Rectal smooth muscle tissue (tissue), 1 donor: ENCODE data around the gene PLD3.
"Not testable (repeated sequence)": the region's sequence is repeated elsewhere in the genome, so short reads cannot be mapped to it uniquely, and the experiment has no call there.

ENCODE experiments used
- H3K27ac ChIP-seq: one replicate; pipeline ENCODE4 v1.7.0; 2013; ENCODE audit warnings: low read depth, low read length, inconsistent platforms
- H3K27me3 ChIP-seq: one replicate; pipeline ENCODE4 v1.7.0; 2013; ENCODE audit warnings: low read length; ENCODE audit not compliant: control insufficient read depth, insufficient read depth
- H3K36me3 ChIP-seq: one replicate; pipeline ENCODE4 v1.7.0; 2013; ENCODE audit warnings: low read length; ENCODE audit not compliant: control insufficient read depth, insufficient read depth
- H3K4me1 ChIP-seq: one replicate; pipeline ENCODE4 v1.7.0; 2013; ENCODE audit warnings: low read length; ENCODE audit not compliant: control insufficient read depth, insufficient read depth
- H3K4me3 ChIP-seq: one replicate; pipeline ENCODE4 v1.7.0; 2013; ENCODE audit warnings: low read length
- H3K9ac ChIP-seq: one replicate; pipeline ENCODE4 v1.7.0; 2013; ENCODE audit warnings: low read length

PLD3 gene

DNA sequence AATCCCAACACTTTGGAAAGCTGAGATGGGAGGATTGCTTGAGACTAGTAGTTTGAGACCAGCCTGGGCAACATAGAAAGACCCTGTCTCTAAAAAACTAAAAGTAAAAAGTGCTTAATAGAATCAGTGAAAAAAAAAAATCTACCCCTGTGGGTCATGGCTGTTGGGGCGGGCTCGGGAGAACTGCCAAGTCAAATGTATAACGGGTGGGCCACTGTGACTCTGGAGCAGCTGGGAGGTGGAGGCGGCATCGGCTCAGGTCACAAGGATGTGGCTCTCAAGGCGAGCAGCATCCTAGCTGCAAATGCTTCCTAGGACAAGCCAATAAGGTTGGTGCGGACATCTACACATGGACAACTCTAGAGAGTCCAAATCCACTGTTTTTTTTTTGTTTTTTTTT is 31.2 kb upstream of the PLD3 start:
- H3K27me3 ChIP-seq, result no peaks in the 10 kb centered on the region
- no peak overlapping the region for H3K9ac ChIP-seq
- peaks cover 5% of the 10 kb centered on the region for H3K36me3 ChIP-seq
- no peak overlapping the region for H3K4me3 ChIP-seq
- H3K4me1 ChIP-seq, result no peaks in the 10 kb centered on the region
- no peak overlapping the region for H3K27ac ChIP-seq

- H3K36me3 ChIP-seq, result peaks cover 13% of the 10 kb centered on the region
- H3K4me1 ChIP-seq, result no peaks in the 10 kb centered on the region
- no peak overlapping the region for H3K9ac ChIP-seq
- H3K27me3 ChIP-seq, result no peaks in the 10 kb centered on the region
- no peak overlapping the region for H3K27ac ChIP-seq
- no peak overlapping the region for H3K4me3 ChIP-seq
These were observed 27.9 kb upstream of the PLD3 start for GRCh38 chr19:40320558-40320935.

DNA sequence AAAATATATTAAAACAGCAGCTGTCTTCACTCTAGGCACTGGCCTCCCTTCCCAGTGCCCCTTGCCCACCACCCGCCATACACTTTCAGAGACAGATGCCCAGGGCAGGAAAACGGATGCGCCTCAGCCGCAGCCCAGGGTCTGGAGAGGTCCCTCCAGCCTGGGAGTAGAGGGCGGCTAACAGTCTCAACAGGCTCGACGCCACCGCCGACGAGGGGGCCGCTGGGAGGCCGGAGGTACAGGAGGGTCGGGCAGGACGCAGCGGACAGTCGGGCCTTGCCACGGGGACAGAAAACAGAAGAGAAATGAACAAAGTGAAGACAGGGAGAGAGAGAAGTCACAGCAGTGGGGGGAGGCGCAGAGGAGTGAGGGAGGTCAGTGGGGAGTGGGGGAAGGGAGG is 27.4 kb upstream of the PLD3 start:
- H3K27me3 ChIP-seq, result no peaks in the 10 kb centered on the region
- no peak overlapping the region for H3K27ac ChIP-seq
- H3K4me1 ChIP-seq, result no peaks in the 10 kb centered on the region
- peaks cover 18% of the 10 kb centered on the region for H3K36me3 ChIP-seq
- no peak overlapping the region for H3K9ac ChIP-seq
- no peak overlapping the region for H3K4me3 ChIP-seq

- Histone ChIP-seq H3K4me3 (no peak overlapping the region), H3K36me3 (peaks cover 19% of the 10 kb centered on the region), H3K4me1 (no peaks in the 10 kb centered on the region), H3K27me3 (no peaks in the 10 kb centered on the region), H3K9ac (no peak overlapping the region), H3K27ac (no peak overlapping the region)
These were observed 26.8 kb upstream of the PLD3 start for GRCh38 chr19:40321566-40322270.

GRCh38 chr19:40322271-40322610 is 26.3 kb upstream of the PLD3 start:
- Histone ChIP-seq H3K36me3 (peaks cover 19% of the 10 kb centered on the region), H3K4me3 (no peak overlapping the region), H3K27ac (no peak overlapping the region), H3K27me3 (no peaks in the 10 kb centered on the region), H3K4me1 (no peaks in the 10 kb centered on the region), H3K9ac (no peak overlapping the region)

DNA sequence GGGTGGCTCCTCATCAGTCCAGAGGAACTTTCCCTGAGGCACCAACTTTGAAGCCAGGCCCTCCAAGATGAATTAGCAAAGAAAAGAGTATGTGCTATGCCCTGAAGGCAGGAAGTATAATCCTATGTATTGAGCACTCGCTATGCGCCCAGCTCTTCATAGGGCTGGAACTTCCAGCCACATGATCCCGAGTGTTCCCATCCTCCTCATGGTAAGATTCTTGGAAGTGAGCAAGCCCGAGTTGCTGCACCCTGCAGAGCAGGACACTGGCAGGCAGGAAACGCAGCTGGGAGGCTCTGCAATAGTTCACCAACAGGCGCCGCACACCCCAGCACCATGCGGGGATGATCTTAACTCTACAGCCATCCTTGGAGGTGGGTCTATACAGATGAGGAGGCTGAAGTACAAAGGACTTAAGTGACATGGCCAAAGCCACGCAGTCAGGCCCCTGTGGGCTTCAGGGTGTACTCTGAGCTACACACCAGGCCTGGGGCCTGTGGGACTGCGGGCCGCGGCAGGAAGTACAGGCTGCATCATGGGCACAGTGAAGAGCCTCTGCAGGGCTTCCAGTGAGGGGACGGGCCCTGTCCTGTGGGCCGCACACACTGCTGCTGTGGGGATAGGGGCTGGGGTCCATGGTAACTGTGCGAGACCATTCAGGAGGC is 25.4 kb upstream of the PLD3 start:
- H3K36me3 ChIP-seq, result peaks cover 26% of the 10 kb centered on the region
- no peak overlapping the region for H3K9ac ChIP-seq
- no peaks in the 10 kb centered on the region for H3K4me1 ChIP-seq
- no peak overlapping the region for H3K4me3 ChIP-seq
- no peak overlapping the region for H3K27ac ChIP-seq
- H3K27me3 ChIP-seq, result no peaks in the 10 kb centered on the region

GRCh38 chr19:40323705-40324104 is 24.8 kb upstream of the PLD3 start:
- H3K4me3 ChIP-seq, result no peak overlapping the region
- H3K4me1 ChIP-seq, result no peaks in the 10 kb centered on the region
- no peak overlapping the region for H3K9ac ChIP-seq
- no peaks in the 10 kb centered on the region for H3K27me3 ChIP-seq
- H3K27ac ChIP-seq, result no peak overlapping the region
- peaks cover 32% of the 10 kb centered on the region for H3K36me3 ChIP-seq

GRCh38 chr19:40326201-40326600 is 22.3 kb upstream of the PLD3 start:
- Histone ChIP-seq H3K27ac (no peak overlapping the region), H3K27me3 (no peaks in the 10 kb centered on the region), H3K36me3 (peaks cover 38% of the 10 kb centered on the region), H3K9ac (no peak overlapping the region), H3K4me3 (no peak overlapping the region), H3K4me1 (no peaks in the 10 kb centered on the region)

DNA sequence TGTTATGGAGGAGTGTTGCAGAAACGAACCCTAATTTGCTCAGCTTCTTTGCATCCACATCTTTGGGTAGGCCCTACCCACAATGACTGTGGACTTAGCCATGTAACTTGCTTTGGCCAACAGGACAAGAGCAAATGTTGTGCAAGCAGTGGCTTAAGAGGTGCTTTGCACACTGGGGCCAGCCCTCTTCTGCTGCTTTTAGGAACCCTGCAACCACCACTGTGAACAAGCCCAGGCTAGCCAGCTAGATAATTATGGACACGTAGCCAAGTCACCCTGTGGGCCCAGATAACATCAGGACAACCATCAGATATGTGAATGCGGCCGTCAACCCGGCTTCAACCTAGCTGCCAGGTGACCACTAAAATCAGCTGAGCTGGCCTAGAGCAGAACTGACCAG is 17.4 kb upstream of the PLD3 start:
- no peak overlapping the region for H3K4me3 ChIP-seq
- no peak overlapping the region for H3K27ac ChIP-seq
- no peaks in the 10 kb centered on the region for H3K4me1 ChIP-seq
- no peaks in the 10 kb centered on the region for H3K27me3 ChIP-seq
- no peak overlapping the region for H3K9ac ChIP-seq
- H3K36me3 ChIP-seq, result peaks cover 32% of the 10 kb centered on the region

DNA sequence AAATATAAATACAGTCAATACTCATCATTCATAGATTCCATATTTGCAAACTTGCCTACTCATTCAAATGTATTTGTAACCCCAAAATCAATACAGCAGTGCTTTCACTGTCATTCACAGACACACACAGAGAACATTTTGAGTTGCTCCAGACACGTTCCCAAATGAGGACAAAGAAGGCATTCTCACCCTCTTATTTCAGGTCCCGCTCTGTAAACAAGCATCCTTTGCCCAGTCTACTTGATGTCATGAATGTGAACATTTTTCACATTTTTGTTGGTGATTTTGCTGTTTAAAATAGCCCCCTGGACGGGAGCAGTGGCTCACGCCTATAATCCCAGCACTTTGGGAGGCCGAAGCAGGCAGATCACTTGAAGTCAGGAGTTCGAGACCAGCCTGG is 15.8 kb upstream of the PLD3 start:
- Histone ChIP-seq H3K4me3 (no peak overlapping the region), H3K4me1 (no peaks in the 10 kb centered on the region), H3K27me3 (no peaks in the 10 kb centered on the region), H3K27ac (no peak overlapping the region), H3K36me3 (peaks cover 27% of the 10 kb centered on the region), H3K9ac (no peak overlapping the region)

DNA sequence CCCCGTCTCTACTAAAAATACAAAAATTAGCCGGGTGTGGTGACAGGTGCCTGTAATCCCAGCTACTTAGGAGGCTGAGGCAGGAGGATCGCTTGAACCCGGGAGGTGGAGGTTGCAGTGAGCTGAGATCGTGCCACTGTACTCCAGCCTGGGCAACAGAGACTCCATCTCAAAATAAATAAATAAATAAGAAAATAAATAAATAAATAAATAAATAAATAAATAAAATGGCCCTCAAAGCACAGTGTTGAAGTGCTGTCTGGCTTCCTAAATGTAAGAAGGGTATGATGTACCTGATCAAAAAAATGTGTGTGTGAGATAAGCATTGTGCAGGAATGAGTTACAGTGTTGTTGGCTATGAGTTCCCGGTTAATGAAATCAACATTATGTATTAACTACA is 15.4 kb upstream of the PLD3 start:
- not testable (repeated sequence) for H3K9ac ChIP-seq, H3K27me3 ChIP-seq, H3K27ac ChIP-seq, H3K4me1 ChIP-seq, H3K4me3 ChIP-seq
- H3K36me3 ChIP-seq, result peaks cover 23% of the 10 kb centered on the region

DNA sequence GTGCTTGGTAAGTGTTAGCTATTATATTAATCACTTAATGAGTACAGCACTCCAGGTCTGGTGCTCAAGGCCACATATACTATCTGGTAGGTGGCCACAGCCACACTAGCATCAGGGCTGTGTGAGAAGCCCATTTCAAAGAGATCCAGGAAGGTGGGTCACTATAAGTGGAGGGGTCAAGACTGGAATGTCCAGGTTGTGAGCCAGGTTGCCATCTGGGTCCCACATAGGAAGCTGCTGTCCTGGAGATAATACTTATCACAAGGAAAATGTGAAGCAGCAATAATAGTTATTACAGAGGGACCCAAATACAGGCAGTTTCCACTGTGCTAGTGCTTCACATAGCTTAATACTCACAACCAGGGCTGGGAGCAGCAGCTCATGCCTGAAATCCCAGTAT is 13.4 kb upstream of the PLD3 start:
- H3K36me3 ChIP-seq, result peaks cover 14% of the 10 kb centered on the region
- no peak overlapping the region for H3K27ac ChIP-seq
- no peaks in the 10 kb centered on the region for H3K4me1 ChIP-seq
- H3K4me3 ChIP-seq, result no peak overlapping the region
- no peaks in the 10 kb centered on the region for H3K27me3 ChIP-seq
- H3K9ac ChIP-seq, result no peak overlapping the region
